HL-60 (cell line): ENCODE data around the gene RSU1.

Source experiments
- DNase-seq, 2 experiments: peaks; one replicate each; pipeline ENCODE4 v3.0.0-alpha.2; 2010 to 2020; ENCODE audit warnings: low read depth in 1 of 2, low spot score in 1 of 2
- H3K27ac ChIP-seq: fragments of 250-450 bp; sonication (Bioruptor Pico); replicated peaks from 2 replicates; pipeline ENCODE4 v1.5.1; 2020; ENCODE audit warnings: mild to moderate bottlenecking, moderate library complexity
- H3K27me3 ChIP-seq: fragments of 250-450 bp; sonication (Bioruptor Pico); 2 replicates; pipeline ENCODE4 v1.5.1; 2021; ENCODE audit warnings: mild to moderate bottlenecking, moderate library complexity; ENCODE audit not compliant: insufficient read depth, poor library complexity, severe bottlenecking
- H3K4me3 ChIP-seq: replicated peaks from 2 replicates; pipeline ENCODE4 v1.5.1; 2011; ENCODE audit warnings: mild to moderate bottlenecking, control low read depth, low read length; ENCODE audit not compliant: insufficient read depth
- GABPA ChIP-seq: IDR thresholded peaks from 2 replicates; pipeline ENCODE4 v1.6.1; 2012; ENCODE audit warnings: low read depth
- POLR2AphosphoS5 ChIP-seq: IDR thresholded peaks from 2 replicates; pipeline ENCODE4 v1.6.1; 2012; ENCODE audit warnings: low read depth
- SPI1 ChIP-seq: IDR thresholded peaks from 2 replicates; pipeline ENCODE4 v1.6.1; 2012; ENCODE audit warnings: low read depth, mild to moderate bottlenecking, borderline replicate concordance
- TF ChIP-seq, protein P1 (sequence below): IDR thresholded peaks from one replicate; pipeline ENCODE4 v1.5.1; 2011; ENCODE audit warnings: low read length, control low read depth, inconsistent platforms; ENCODE audit not compliant: insufficient read depth
- TF ChIP-seq, protein P2 (sequence below): IDR thresholded peaks from 2 replicates; pipeline ENCODE4 v1.6.1; 2012; ENCODE audit warnings: low read depth; ENCODE audit not compliant: insufficient replicate concordance

Gene RSU1

GRCh38 chr10:16820421-16820820 lies 3.2 kb upstream of the RSU1 start:
- Histone ChIP-seq H3K27me3 (no peaks in the 10 kb centered on the region), H3K4me3 (no peak overlapping the region), H3K27ac (no peak overlapping the region)
- DNase-seq, result peak in 1 of 2 experiments; percentile 33
- TF ChIP-seq, protein P1, sequence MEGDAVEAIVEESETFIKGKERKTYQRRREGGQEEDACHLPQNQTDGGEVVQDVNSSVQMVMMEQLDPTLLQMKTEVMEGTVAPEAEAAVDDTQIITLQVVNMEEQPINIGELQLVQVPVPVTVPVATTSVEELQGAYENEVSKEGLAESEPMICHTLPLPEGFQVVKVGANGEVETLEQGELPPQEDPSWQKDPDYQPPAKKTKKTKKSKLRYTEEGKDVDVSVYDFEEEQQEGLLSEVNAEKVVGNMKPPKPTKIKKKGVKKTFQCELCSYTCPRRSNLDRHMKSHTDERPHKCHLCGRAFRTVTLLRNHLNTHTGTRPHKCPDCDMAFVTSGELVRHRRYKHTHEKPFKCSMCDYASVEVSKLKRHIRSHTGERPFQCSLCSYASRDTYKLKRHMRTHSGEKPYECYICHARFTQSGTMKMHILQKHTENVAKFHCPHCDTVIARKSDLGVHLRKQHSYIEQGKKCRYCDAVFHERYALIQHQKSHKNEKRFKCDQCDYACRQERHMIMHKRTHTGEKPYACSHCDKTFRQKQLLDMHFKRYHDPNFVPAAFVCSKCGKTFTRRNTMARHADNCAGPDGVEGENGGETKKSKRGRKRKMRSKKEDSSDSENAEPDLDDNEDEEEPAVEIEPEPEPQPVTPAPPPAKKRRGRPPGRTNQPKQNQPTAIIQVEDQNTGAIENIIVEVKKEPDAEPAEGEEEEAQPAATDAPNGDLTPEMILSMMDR, result no peak
- TF ChIP-seq GABPA, result no peak
- no peak for TF ChIP-seq SPI1
- TF ChIP-seq POLR2AphosphoS5, result no peak
- TF ChIP-seq, protein P2, sequence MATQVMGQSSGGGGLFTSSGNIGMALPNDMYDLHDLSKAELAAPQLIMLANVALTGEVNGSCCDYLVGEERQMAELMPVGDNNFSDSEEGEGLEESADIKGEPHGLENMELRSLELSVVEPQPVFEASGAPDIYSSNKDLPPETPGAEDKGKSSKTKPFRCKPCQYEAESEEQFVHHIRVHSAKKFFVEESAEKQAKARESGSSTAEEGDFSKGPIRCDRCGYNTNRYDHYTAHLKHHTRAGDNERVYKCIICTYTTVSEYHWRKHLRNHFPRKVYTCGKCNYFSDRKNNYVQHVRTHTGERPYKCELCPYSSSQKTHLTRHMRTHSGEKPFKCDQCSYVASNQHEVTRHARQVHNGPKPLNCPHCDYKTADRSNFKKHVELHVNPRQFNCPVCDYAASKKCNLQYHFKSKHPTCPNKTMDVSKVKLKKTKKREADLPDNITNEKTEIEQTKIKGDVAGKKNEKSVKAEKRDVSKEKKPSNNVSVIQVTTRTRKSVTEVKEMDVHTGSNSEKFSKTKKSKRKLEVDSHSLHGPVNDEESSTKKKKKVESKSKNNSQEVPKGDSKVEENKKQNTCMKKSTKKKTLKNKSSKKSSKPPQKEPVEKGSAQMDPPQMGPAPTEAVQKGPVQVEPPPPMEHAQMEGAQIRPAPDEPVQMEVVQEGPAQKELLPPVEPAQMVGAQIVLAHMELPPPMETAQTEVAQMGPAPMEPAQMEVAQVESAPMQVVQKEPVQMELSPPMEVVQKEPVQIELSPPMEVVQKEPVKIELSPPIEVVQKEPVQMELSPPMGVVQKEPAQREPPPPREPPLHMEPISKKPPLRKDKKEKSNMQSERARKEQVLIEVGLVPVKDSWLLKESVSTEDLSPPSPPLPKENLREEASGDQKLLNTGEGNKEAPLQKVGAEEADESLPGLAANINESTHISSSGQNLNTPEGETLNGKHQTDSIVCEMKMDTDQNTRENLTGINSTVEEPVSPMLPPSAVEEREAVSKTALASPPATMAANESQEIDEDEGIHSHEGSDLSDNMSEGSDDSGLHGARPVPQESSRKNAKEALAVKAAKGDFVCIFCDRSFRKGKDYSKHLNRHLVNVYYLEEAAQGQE, result no peak

- Histone ChIP-seq H3K27ac (no peak overlapping the region), H3K27me3 (no peaks in the 10 kb centered on the region), H3K4me3 (no peak overlapping the region)
- no peak for DNase-seq
- no peak for TF ChIP-seq GABPA
- TF ChIP-seq, protein P1, result no peak
- TF ChIP-seq, protein P2, result peak; percentile 66
Observed at GRCh38 chr10:16820018-16820417, 2.8 kb upstream of the RSU1 start.

DNA sequence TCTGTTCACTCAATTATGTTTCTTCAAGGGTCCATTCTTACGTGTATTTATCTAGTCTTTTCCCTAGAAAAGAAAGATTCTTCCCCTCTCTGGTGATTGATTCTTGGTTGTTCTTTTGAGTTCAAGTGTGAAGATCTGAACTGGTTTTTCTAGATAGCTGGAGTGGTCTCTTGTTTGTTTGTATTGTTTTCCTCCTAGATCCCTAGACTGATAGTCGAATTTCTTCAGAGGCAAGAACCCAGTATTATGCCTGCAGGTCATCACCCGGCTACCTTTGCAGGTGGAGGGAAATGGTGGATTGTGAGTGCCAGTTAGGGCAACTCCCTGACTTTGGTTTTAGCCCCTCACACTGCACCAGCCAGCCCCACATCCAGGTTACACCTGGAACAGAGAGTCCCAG lies 2.2 kb upstream of the RSU1 start:
- no peak overlapping the region for H3K4me3 ChIP-seq
- DNase-seq, result no peak
- no peaks in the 10 kb centered on the region for H3K27me3 ChIP-seq
- no peak for TF ChIP-seq POLR2AphosphoS5
- TF ChIP-seq GABPA, result no peak
- TF ChIP-seq, protein P1, result no peak
- H3K27ac ChIP-seq, result no peak overlapping the region

- TF ChIP-seq SPI1, result no peak
- TF ChIP-seq POLR2AphosphoS5, result no peak
- TF ChIP-seq GABPA, result no peak
- TF ChIP-seq, protein P2, result no peak
- TF ChIP-seq, protein P1, result no peak
- H3K27ac ChIP-seq, result no peak overlapping the region
- no peaks in the 10 kb centered on the region for H3K27me3 ChIP-seq
- no peak overlapping the region for H3K4me3 ChIP-seq
- no peak for DNase-seq
Observed at GRCh38 chr10:16819026-16819425, 1.8 kb upstream of the RSU1 start.
